ENCODE measurements around the gene SLC51A. TPM values are rescaled to one million over a fixed set of nuclear protein-coding genes. Genes with fewer than 3 reads are reported as not detected.
A peak's percentile ranks its signal among the peaks of the same experiment; 100 is the strongest.

The SLC51A gene
- total RNA-seq, 6 donors from 2014 or later, result 0.89 to 3.2 (median 1.1) TPM

- Histone ChIP-seq H3K36me3 (no peaks in the 10 kb centered on the region), H3K4me3 (peak overlapping the region in 1 of 4 donors; percentile 28), H3K9me3 (no peaks in the 10 kb centered on the region), H3K27ac (peak overlapping the region; percentile 66 to 76 (median 68)), H3K27me3 (no peaks in the 10 kb centered on the region), H3K4me1 (peaks cover 12 to 20% (median 14%) of the 10 kb centered on the region in 4 donors)
- TF ChIP-seq EP300 (IDR thresholded peaks at IDR 0.05), result no peak
- no peak for TF ChIP-seq CTCF (IDR thresholded peaks at IDR 0.05)
- no peak for TF ChIP-seq POLR2AphosphoS5 (IDR thresholded peaks at IDR 0.05)
- no peak for TF ChIP-seq POLR2A (IDR thresholded peaks at IDR 0.05)
- WGBS, 2 donors, result 81 to 87% methylated on average over 12 to 19 of the region's 19 CpGs
- no peak for DNase-seq
- ATAC-seq (ENCODE audit: low FRiP score in 2 of 2), result peak in 1 of 2 donors; percentile 2
Measured at GRCh38 chr3:196219970-196220311, 3.6 kb downstream of the SLC51A start.

DNA sequence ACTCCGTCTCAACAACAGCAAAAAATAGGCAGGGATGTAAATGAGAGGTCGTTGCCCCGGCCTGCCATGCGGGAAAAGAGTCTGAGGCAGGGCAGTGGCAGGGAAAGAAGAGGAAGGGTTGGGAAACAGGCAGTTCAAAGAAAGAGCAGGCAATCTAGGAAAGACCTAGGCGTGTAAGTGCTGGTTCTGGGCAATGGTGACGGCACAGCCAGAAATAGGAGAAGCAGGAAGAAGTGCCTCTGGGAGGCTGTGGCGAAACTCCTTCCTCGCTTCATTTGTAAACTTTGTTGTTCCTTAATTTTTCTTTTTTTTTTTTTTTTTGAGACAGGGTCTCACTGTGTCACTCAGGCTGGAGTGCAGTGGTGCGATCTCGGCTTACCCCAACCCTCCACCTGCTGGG, 4.3 kb downstream of the SLC51A start:
- 65 to 66% methylated on average over 10 of the region's 10 CpGs for WGBS, 2 donors
- TF ChIP-seq POLR2AphosphoS5 (IDR thresholded peaks at IDR 0.05) (peak in 1 of 2 donors; percentile 34), EP300 (IDR thresholded peaks at IDR 0.05) (no peak)
- ATAC-seq (ENCODE audit: low FRiP score in 2 of 2), result peak; percentile 54 to 68
- no peaks in the 10 kb centered on the region for H3K9me3 ChIP-seq
- no peaks in the 10 kb centered on the region for H3K27me3 ChIP-seq
- peak in 1 of 2 donors; percentile 72 for DNase-seq
- no peak overlapping the region for H3K4me3 ChIP-seq
- H3K4me1 ChIP-seq, result peaks cover 12 to 20% (median 14%) of the 10 kb centered on the region in 4 donors
- H3K27ac ChIP-seq, result peak overlapping the region; percentile 66 to 76 (median 68)
- H3K36me3 ChIP-seq, result no peaks in the 10 kb centered on the region

- peak overlapping the region; percentile 66 to 76 (median 68) for H3K27ac ChIP-seq
- no peaks in the 10 kb centered on the region for H3K36me3 ChIP-seq
- peaks cover 12 to 20% (median 14%) of the 10 kb centered on the region in 4 donors for H3K4me1 ChIP-seq
- no peaks in the 10 kb centered on the region for H3K9me3 ChIP-seq
- no peak overlapping the region for H3K4me3 ChIP-seq
- 75 to 86% methylated on average over 7 of the region's 7 CpGs for WGBS, 2 donors
- no peaks in the 10 kb centered on the region for H3K27me3 ChIP-seq
- ATAC-seq (ENCODE audit: low FRiP score in 2 of 2) (no peak), DNase-seq (no peak)
- TF ChIP-seq POLR2AphosphoS5 (IDR thresholded peaks at IDR 0.05), result no peak
- no peak for TF ChIP-seq CTCF (IDR thresholded peaks at IDR 0.05)
- TF ChIP-seq POLR2A (IDR thresholded peaks at IDR 0.05), result no peak
- no peak for TF ChIP-seq EP300 (IDR thresholded peaks at IDR 0.05)
Measured at GRCh38 chr3:196220991-196221390, 4.7 kb downstream of the SLC51A start.

DNA sequence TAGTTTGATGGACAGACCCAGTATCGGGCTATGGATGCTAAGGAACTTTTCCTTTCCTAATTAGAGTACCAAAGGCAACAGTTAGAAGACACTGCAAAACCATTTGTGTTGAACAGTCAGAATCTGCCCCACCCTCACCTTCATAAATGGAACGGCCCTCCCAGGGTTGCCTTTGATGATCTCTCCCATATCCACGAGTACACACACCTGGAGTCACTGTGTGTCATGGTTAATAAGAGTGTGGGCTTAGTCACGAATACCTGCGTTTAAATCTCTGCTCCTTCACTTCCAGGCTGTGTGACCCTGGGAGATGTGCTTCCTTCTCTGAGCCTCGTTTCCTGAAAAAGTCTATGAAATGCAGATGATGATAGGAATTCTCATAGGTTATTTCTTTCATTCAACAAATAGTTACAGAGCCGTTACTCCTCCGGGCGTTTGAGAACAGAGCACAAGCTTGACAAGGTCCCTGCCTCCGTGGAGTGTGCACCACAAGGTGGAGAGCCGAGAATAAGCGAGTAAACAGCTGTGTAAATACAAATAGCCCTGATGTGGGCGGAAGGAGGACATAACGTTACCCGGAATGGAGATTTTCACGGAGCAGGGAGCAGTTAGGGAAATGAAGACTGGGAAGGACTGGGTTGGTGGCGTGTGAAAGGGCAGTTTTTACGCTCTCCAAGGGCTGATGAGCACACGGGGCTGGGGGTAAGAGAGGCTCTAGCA, 6.7 kb downstream of the SLC51A start:
- Histone ChIP-seq H3K36me3 (no peaks in the 10 kb centered on the region), H3K4me3 (no peak overlapping the region), H3K27me3 (no peaks in the 10 kb centered on the region), H3K4me1 (peaks cover 12 to 19% (median 13%) of the 10 kb centered on the region in 4 donors), H3K9me3 (no peaks in the 10 kb centered on the region), H3K27ac (no peak overlapping the region)
- TF ChIP-seq CTCF (IDR thresholded peaks at IDR 0.05) (no peak), POLR2A (IDR thresholded peaks at IDR 0.05) (no peak), EP300 (IDR thresholded peaks at IDR 0.05) (no peak), POLR2AphosphoS5 (IDR thresholded peaks at IDR 0.05) (no peak)
- 60 to 65% methylated on average over 19 of the region's 19 CpGs for WGBS, 2 donors
- ATAC-seq (ENCODE audit: low FRiP score in 2 of 2) (no peak), DNase-seq (no peak)

DNA sequence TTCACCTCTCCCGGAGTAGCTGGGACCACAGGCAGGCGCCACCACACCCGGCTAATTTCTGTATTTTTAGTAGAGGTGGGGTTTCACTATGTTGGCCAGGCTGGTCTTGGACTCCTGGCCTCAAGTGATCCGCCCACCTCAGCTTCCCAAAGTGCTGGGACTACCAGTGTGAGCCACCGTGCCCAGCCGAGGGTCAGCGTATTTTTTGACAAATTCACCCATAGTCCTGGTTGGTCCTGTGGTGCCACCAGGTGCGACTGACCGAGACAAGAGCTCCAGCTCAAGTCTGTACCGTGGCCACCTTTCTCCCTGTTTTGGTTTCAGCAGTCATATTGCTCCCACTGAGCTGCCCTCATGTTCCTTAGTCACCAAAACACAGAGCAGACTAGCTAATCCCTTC, 8.8 kb downstream of the SLC51A start:
- DNase-seq (no peak), ATAC-seq (ENCODE audit: low FRiP score in 2 of 2) (no peak)
- 95 to 98% methylated on average over 10 of the region's 10 CpGs for WGBS, 2 donors
- TF ChIP-seq CTCF (IDR thresholded peaks at IDR 0.05), result no peak
- no peak for TF ChIP-seq POLR2A (IDR thresholded peaks at IDR 0.05)
- no peak for TF ChIP-seq POLR2AphosphoS5 (IDR thresholded peaks at IDR 0.05)
- TF ChIP-seq EP300 (IDR thresholded peaks at IDR 0.05), result no peak
- no peak overlapping the region for H3K4me3 ChIP-seq
- no peak overlapping the region for H3K27ac ChIP-seq
- no peaks in the 10 kb centered on the region for H3K9me3 ChIP-seq
- no peaks in the 10 kb centered on the region for H3K27me3 ChIP-seq
- peaks cover 0 to 11% (median 3%) of the 10 kb centered on the region in 4 donors for H3K4me1 ChIP-seq
- H3K36me3 ChIP-seq, result no peaks in the 10 kb centered on the region
